GM12872 (cell line): ENCODE data around the gene RPS24.

ENCODE experiments used
- TF ChIP-seq, protein P1 (sequence below): IDR thresholded peaks from 3 replicates; pipeline ENCODE4 v1.5.1; 2011; ENCODE audit warnings: low read depth, mild to moderate bottlenecking, low read length, moderate library complexity; ENCODE audit not compliant: insufficient read depth

The RPS24 gene

DNA sequence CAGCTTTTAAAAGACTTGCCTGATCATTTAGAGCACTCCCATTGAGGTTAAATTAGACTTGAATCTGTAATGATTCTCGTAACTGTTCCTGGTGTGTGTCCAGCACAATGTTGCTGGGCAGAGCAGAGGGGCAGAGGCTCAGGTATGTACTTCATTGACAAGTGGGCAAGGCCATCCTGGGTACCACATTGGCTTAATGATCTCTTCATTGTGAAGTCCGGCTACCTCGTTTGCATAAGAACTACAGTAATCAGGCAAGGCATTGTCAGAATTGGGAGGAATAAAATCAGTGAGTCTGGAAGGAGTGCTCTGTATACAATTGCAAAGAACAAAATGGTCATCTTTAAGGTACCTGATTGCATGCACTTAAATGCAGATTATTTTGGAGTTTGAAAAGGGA is 6.1 kb downstream of the RPS24 start:
- TF ChIP-seq, protein P1, sequence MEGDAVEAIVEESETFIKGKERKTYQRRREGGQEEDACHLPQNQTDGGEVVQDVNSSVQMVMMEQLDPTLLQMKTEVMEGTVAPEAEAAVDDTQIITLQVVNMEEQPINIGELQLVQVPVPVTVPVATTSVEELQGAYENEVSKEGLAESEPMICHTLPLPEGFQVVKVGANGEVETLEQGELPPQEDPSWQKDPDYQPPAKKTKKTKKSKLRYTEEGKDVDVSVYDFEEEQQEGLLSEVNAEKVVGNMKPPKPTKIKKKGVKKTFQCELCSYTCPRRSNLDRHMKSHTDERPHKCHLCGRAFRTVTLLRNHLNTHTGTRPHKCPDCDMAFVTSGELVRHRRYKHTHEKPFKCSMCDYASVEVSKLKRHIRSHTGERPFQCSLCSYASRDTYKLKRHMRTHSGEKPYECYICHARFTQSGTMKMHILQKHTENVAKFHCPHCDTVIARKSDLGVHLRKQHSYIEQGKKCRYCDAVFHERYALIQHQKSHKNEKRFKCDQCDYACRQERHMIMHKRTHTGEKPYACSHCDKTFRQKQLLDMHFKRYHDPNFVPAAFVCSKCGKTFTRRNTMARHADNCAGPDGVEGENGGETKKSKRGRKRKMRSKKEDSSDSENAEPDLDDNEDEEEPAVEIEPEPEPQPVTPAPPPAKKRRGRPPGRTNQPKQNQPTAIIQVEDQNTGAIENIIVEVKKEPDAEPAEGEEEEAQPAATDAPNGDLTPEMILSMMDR: no peak

DNA sequence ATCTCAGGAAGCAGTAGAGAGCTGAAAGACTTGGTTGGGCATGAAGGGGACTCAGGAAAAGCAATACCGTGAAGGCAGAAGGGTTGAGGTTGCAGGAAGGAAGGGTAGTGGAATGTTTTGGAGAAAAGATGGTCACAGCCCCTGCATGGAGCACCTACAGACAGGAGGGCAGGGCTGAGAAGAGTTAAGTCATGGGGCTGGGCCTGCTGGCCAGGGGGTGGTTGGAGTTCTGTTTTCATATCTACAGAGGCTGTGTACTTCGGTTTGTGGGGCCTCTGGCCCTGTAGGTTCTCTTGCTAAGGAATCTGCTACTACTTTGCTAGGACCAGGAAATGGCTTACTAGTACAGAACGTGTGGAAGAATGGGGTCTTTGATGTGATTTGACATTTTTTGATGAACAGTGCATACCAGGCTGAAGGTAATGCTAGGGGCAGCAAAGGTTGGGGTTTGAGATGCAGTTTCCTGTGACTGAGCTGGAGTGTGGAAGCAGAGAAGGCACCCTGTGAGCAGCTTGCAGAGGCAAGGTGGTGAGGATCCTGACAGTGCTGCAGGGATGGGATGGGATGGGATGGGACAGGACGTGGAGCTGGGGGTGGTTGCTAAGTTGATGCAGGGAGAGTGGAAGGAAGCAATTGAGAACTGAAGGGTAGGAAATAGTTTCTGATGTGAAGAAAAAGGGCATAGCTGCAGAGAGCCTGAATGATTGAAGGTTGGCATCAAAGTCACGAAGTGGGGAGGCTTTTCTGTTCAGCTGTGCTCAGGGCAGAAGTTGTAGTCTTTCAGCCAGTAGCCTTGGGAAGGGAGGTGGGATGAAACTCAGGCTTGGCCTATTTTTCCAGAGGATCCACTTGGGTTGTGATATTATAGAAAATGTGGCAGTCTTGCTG is 7.8 kb downstream of the RPS24 start:
- TF ChIP-seq, protein P1: no peak

DNA sequence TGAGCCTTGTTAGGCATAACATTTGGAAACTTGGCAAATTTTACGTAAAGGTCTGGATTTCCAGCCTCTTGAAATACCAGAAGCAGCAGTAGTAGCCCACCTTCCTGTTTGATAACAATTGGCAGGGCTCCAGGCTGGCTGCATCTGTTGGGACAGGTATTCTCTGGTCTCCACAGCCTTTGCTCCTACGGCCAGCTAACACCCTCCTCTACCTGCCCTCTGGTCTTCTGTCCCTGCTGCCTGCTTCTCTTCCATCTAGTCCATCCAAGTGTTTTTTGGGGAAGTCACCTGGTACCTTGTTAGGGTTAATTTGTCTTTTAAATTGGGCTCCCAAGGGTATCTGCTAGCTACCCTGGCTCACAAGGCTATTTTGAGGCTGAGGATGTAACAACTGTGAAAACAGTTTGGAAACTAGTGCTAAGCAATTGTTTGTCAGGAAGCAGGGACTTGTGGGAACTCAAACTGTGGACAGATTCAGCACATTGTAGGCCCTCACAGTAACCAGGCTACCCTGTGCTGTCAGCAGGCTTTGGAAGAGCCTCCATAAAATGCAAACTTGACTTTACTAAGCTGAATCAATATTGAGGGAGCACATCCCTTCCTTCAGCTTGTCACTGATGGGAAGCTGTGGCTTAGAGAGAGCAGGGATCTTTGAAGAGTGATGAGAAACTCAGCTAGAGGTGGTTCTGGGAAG is 8.5 kb downstream of the RPS24 start:
- TF ChIP-seq, protein P1: no peak

DNA sequence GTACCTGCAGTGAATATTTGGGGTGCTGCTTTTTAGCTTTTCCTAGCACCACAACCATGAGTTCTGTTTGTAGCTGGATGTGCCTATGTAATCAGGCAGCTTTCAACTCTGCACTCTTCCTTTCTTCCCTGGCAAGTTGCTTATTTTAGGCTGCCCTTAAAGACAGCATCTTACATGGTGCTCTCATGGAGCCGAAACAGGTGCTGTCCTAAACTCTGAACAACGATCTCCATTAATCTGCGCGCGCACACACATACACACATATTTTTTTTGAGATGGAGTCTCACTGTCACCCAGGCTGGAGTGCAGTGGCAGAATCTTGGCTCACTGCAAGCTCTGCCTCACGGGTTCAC is 9.1 kb downstream of the RPS24 start:
- TF ChIP-seq, protein P1: no peak

DNA sequence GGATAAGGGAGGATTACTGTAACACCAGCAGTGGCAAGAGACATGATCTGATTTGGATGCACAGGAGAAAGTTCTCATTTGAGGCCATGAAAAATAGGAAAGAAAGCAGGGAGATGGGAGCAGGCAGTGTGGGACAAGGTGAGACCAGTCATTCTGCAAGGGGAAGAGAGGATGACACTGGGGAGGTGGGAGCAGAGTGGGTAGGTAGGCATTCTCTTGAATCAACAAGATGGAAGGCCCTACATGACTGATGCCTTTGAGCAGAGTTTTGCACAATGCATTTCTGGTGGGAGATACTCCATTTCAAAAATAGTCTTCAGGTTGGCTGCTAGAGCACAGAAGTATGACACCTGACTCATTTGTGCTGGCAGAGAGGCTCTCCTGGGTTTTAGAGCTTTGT is 10.5 kb downstream of the RPS24 start:
- TF ChIP-seq, protein P1: no peak

DNA sequence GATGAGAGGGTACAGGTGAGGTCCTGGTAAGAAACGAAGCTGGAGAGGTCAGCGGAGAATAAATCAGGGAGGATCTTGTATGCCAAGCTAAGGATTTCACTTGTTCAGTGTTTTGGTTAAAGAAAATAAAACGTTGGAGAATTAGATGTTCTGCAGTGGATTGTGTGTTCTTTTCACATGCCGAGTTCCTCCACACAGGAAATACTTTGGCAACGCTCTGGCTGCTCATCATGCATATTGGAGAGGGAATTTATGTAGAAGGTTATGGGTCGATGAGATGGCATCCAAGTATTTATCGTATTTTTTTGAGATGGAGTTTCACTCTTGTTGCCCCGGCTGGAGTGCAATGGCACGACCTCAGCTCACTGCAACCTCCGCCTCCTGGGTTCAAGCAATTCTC is 11.0 kb downstream of the RPS24 start:
- TF ChIP-seq, protein P1: no peak

DNA sequence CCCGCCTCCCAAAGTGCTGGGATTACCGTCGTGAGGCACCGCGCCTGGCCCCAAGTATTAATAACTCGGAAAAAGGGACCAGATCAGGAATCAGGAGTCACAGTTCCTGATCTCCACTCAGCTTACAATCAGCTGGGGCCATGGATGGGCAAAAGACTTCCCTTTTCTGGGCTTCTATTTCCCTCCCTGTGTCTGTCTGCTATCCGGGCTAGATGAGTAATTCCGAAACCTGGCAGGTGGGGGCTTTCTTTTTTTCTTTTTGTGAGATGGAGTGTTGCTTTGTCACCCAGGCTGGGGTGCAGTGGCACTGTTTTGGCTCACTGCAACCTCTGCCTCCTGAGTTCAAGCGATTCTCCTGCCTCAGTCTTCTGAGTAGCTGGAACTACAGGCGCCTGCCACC is 11.6 kb downstream of the RPS24 start:
- TF ChIP-seq, protein P1: no peak
